Stomach (tissue), 4 donors: ENCODE measurements around the gene MOGAT2.

ENCODE experiments used
- EP300 ChIP-seq: sonication (generic); formaldehyde crosslinking; IDR thresholded peaks from one replicate; pipeline ENCODE4 v1.6.1; 2017; ENCODE audit warnings: antibody characterized with exemption
- TF ChIP-seq, protein P1 (sequence below), 7 experiments: fragments of 450-650 bp in 4 of 7; fragments of 200-600 bp in 3 of 7; sonication (generic) in 3 of 7; IDR thresholded peaks; one replicate each; pipeline ENCODE4 v1.5.1; 2016 to 2019; ENCODE audit warnings: antibody characterized with exemption in 7 of 7, control low read depth in 2 of 7, mild to moderate bottlenecking in 1 of 7

DNA sequence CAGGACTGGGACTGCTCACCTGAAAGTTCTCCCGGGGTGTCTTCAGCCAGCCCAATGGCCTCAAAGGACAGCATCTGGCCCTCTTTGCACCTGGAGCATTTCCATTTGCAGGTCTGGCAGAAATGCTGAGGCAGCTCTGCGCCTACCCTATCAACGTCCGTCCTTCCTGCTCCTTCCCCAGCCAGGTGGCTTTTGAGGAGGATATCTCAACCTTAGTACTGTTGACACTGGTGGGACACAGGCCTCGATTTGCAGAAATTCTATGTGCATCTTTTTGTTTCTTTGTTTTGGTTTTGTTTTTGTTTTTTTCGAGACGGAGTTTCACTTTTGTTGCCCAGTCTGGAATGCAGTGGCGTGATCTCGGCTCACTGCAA is 5.0 kb downstream of the MOGAT2 start:
- TF ChIP-seq, protein P1, sequence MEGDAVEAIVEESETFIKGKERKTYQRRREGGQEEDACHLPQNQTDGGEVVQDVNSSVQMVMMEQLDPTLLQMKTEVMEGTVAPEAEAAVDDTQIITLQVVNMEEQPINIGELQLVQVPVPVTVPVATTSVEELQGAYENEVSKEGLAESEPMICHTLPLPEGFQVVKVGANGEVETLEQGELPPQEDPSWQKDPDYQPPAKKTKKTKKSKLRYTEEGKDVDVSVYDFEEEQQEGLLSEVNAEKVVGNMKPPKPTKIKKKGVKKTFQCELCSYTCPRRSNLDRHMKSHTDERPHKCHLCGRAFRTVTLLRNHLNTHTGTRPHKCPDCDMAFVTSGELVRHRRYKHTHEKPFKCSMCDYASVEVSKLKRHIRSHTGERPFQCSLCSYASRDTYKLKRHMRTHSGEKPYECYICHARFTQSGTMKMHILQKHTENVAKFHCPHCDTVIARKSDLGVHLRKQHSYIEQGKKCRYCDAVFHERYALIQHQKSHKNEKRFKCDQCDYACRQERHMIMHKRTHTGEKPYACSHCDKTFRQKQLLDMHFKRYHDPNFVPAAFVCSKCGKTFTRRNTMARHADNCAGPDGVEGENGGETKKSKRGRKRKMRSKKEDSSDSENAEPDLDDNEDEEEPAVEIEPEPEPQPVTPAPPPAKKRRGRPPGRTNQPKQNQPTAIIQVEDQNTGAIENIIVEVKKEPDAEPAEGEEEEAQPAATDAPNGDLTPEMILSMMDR (IDR thresholded peaks at IDR 0.05), result no peak
- no peak for TF ChIP-seq EP300
